K562 (cell line): ENCODE data around the gene LMBR1L. TPM values are rescaled to one million over a fixed set of nuclear protein-coding genes. Genes with fewer than 3 reads are reported as not detected.
A peak's percentile ranks its signal among the peaks of the same experiment; 100 is the strongest.

Source experiments
- ERF ChIP-seq: fragments of 450-650 bp; formaldehyde crosslinking; IDR thresholded peaks from 2 replicates; pipeline ENCODE4 v1.4.0; 2020; ENCODE audit warnings: mild to moderate bottlenecking, mixed read lengths
- FOS ChIP-seq: IDR thresholded peaks from 3 replicates; pipeline ENCODE4 v1.6.1; 2011; ENCODE audit not compliant: insufficient read length; ENCODE audit errors: extremely low read depth
- MTA3 ChIP-seq: fragments of 450-650 bp; formaldehyde crosslinking; IDR thresholded peaks from 2 replicates; pipeline ENCODE4 v1.6.1; 2017; ENCODE audit warnings: mild to moderate bottlenecking, borderline replicate concordance
- NCOA4 ChIP-seq: fragments of 450-650 bp; IDR thresholded peaks from 2 replicates; pipeline ENCODE4 v1.6.1; 2018; ENCODE audit warnings: mild to moderate bottlenecking; ENCODE audit not compliant: partially characterized antibody
- NFIX ChIP-seq: fragments of 250-450 bp; sonication (Bioruptor Pico); IDR thresholded peaks from 2 replicates; pipeline ENCODE4 v1.4.0; 2020; ENCODE audit warnings: low read depth, mild to moderate bottlenecking, moderate library complexity
- NR3C1 ChIP-seq: sonication (generic); formaldehyde crosslinking; IDR thresholded peaks from 2 replicates; pipeline ENCODE4 v1.8.1; 2022; ENCODE audit warnings: missing genetic modification reagents
- PHF21A ChIP-seq: fragments of 450-650 bp; IDR thresholded peaks from 2 replicates; pipeline ENCODE4 v1.6.1; 2017; ENCODE audit warnings: low read depth, borderline replicate concordance
- SMAD2 ChIP-seq: fragments of 150-350 bp; IDR thresholded peaks from 2 replicates; pipeline ENCODE4 v1.6.1; 2014; ENCODE audit warnings: low read depth, mild to moderate bottlenecking, low read length
- ZBTB11 ChIP-seq, 3 experiments: fragments of 200-800 bp in 1 of 3; fragments of 250-450 bp in 1 of 3; fragments of 450-650 bp in 1 of 3; sonication (Bioruptor Pico) in 1 of 3; sonication (Bioruptor generic) in 1 of 3; formaldehyde crosslinking in 1 of 3; IDR thresholded peaks; 2 replicates each; pipeline versions ENCODE4 v1.6.1 to v1.8.0; 2016 to 2022; ENCODE audit warnings: mild to moderate bottlenecking in 2 of 3, missing genetic modification characterization in 2 of 3, missing compliant biosample characterization in 1 of 3, moderate library complexity in 1 of 3
- ZKSCAN3 ChIP-seq: fragments of 250-450 bp; sonication (Bioruptor Pico); IDR thresholded peaks from 2 replicates; pipeline ENCODE4 v1.4.0; 2020
- polyA plus RNA-seq, 8 experiments: library from polyadenylated mRNA; depleted of rRNA in 4 of 8; stranded (reverse) in 5 of 8; unstranded in 3 of 8; fragments of >200 nt; fragmentation: Nextera tagmentation in 2 of 8; fragmentation: Illumina TruSeq in 1 of 8; extraction: Ambion mirVana in 2 of 8; extraction: Trizol in 1 of 8; gene quantifications; 2 replicates each; pipeline versions ENCODE4 v1.2.1 to v1.2.3, GENCODE V29; 2011 to 2014; ENCODE audit warnings: inconsistent platforms in 1 of 8, missing spikeins in 1 of 8
- total RNA-seq, 7 experiments: library from RNA; depleted of rRNA in 6 of 7; stranded (reverse); fragments of >200 nt in 6 of 7; fragmentation: Illumina TruSeq in 2 of 7; extraction: Trizol in 2 of 7; gene quantifications; 2 replicates each; pipeline versions ENCODE4 v1.2.1 to v1.2.3, GENCODE V29; 2011 to 2021; ENCODE audit warnings: low replicate concordance in 1 of 7
- TF ChIP-seq, protein P1 (sequence below): IDR thresholded peaks from 3 replicates; pipeline ENCODE4 v1.6.1; 2011; ENCODE audit warnings: borderline replicate concordance, mild to moderate bottlenecking; ENCODE audit not compliant: insufficient read length, insufficient read depth
- TF ChIP-seq, protein P2 (sequence below): fragments of 450-650 bp; IDR thresholded peaks from 2 replicates; pipeline ENCODE4 v1.6.1; 2016; ENCODE audit warnings: borderline replicate concordance
- TF ChIP-seq, protein P3 (sequence below): fragments of 250-450 bp; sonication (Bioruptor Pico); IDR thresholded peaks from 2 replicates; pipeline ENCODE4 v1.5.0; 2021; ENCODE audit warnings: mild to moderate bottlenecking, borderline replicate concordance
- TF ChIP-seq, protein P4 (sequence below): IDR thresholded peaks from 2 replicates; pipeline ENCODE4 v1.6.1; 2016; ENCODE audit warnings: missing genetic modification characterization, missing compliant biosample characterization

LMBR1L gene
- total and polyA plus RNA-seq, 9 of the 15 experiments (the other 6 are each of a cell fraction or from before 2014, with no cell fraction given) = 2.5 to 57.0 (median 31.1) TPM

DNA sequence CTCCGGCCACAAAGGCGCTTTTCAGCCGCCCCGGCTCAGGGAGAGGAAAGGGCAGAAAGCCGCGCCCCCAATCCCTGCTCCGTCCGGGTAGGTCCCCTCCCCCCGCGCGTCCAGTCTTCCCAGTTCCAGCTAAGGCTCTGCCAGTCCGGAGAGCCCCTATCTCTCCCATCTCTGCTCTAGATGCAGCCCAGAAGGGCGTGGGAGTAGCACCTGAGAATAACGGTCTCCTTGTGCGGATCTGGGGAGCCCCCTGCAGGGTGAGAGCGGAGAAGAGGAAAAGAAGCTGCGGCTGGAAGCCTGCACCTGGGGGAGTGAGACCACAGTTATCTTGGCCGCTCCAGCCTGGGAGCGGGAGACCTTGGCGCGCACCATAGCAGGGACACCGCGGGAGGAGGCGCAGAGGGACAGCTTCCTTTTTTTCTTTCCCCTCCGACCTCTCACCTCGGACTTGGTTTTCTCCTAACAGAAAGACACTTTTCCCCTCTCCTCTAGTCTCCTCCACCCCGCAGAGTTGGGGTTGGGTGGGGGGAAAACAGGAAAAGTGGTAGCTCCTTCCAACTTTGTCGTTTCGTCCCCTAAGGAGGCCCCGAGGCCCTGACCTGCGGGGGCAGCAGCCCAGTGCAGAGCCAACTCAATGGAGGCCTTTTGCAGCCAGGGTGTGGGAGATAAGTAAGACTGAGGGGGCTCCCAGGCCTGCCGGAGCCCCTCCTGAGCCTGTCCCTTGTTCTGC, 18.4 kb downstream of the LMBR1L start (continued):
- TF ChIP-seq, protein P1, sequence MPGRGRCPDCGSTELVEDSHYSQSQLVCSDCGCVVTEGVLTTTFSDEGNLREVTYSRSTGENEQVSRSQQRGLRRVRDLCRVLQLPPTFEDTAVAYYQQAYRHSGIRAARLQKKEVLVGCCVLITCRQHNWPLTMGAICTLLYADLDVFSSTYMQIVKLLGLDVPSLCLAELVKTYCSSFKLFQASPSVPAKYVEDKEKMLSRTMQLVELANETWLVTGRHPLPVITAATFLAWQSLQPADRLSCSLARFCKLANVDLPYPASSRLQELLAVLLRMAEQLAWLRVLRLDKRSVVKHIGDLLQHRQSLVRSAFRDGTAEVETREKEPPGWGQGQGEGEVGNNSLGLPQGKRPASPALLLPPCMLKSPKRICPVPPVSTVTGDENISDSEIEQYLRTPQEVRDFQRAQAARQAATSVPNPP = no peak
- TF ChIP-seq, protein P2, sequence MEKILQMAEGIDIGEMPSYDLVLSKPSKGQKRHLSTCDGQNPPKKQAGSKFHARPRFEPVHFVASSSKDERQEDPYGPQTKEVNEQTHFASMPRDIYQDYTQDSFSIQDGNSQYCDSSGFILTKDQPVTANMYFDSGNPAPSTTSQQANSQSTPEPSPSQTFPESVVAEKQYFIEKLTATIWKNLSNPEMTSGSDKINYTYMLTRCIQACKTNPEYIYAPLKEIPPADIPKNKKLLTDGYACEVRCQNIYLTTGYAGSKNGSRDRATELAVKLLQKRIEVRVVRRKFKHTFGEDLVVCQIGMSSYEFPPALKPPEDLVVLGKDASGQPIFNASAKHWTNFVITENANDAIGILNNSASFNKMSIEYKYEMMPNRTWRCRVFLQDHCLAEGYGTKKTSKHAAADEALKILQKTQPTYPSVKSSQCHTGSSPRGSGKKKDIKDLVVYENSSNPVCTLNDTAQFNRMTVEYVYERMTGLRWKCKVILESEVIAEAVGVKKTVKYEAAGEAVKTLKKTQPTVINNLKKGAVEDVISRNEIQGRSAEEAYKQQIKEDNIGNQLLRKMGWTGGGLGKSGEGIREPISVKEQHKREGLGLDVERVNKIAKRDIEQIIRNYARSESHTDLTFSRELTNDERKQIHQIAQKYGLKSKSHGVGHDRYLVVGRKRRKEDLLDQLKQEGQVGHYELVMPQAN = 0 out of 2 replicates have a peak, but pooled peaks have one; percentile 19
- TF ChIP-seq, protein P3, sequence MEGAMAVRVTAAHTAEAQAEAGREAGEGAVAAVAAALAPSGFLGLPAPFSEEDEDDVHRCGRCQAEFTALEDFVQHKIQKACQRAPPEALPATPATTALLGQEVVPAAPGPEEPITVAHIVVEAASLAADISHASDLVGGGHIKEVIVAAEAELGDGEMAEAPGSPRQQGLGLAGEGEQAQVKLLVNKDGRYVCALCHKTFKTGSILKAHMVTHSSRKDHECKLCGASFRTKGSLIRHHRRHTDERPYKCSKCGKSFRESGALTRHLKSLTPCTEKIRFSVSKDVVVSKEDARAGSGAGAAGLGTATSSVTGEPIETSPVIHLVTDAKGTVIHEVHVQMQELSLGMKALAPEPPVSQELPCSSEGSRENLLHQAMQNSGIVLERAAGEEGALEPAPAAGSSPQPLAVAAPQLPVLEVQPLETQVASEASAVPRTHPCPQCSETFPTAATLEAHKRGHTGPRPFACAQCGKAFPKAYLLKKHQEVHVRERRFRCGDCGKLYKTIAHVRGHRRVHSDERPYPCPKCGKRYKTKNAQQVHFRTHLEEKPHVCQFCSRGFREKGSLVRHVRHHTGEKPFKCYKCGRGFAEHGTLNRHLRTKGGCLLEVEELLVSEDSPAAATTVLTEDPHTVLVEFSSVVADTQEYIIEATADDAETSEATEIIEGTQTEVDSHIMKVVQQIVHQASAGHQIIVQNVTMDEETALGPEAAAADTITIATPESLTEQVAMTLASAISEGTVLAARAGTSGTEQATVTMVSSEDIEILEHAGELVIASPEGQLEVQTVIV (CRISPR knock-in tag) = no peak
- TF ChIP-seq, protein P4, sequence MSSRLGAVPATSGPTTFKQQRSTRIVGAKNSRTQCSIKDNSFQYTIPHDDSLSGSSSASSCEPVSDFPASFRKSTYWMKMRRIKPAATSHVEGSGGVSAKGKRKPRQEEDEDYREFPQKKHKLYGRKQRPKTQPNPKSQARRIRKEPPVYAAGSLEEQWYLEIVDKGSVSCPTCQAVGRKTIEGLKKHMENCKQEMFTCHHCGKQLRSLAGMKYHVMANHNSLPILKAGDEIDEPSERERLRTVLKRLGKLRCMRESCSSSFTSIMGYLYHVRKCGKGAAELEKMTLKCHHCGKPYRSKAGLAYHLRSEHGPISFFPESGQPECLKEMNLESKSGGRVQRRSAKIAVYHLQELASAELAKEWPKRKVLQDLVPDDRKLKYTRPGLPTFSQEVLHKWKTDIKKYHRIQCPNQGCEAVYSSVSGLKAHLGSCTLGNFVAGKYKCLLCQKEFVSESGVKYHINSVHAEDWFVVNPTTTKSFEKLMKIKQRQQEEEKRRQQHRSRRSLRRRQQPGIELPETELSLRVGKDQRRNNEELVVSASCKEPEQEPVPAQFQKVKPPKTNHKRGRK = 0 out of 2 replicates have a peak, but pooled peaks have one; percentile 25
- TF ChIP-seq ERF (CRISPR knock-in tag) = no peak
- TF ChIP-seq PHF21A = peak; percentile 90; the same call in 1 of the 2 replicates
- peak in 1 of 3 experiments; percentile 92; a peak in 2 of 6 replicates for TF ChIP-seq ZBTB11 (CRISPR knock-in tag; IDR thresholded peaks at IDR 0.05)
- no peak for TF ChIP-seq NR3C1 (CRISPR knock-in tag)
- no peak for TF ChIP-seq NCOA4
- peak; percentile 94 for TF ChIP-seq MTA3
- no peak for TF ChIP-seq ZKSCAN3 (CRISPR knock-in tag)
- TF ChIP-seq FOS = no peak
- no peak for TF ChIP-seq NFIX (CRISPR knock-in tag)
- no peak for TF ChIP-seq SMAD2
